ENCODE results near the gene TDRD12. TPM values are rescaled to one million over a fixed set of nuclear protein-coding genes. Genes with fewer than 3 reads are reported as not detected.

TDRD12 gene
- total and polyA plus RNA-seq, 2 donors (not counting 3 experiments of a cell fraction or from before 2014, with no cell fraction given): 0.03 to 0.09 TPM

DNA sequence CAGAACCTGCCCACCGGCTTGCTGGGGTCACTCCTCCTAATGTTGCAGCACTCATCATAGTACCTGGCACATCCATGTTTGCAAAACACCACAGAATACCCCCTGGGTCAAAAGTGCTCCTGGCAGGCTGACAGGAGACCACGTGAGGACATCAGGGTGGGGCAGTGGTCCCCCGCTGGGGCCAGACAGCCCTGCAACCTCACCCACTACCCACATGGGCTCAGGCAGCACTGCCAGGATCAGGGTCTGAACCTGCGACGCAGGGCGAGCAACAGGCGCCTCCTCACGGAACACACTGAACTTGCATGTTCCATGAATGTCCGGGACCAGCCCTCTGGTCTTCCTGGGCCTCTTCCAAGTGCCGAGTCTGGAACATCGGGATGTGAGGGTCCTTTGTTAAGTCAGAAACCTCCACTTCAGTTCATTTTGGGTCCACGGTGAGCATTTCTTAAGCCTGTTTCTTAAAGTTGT, 151.4 kb downstream of the TDRD12 start:
- CTCF ChIA-PET: interaction anchor here (0.7 kb wide), 1 partner anchor 269 kb away, joined by 3 read pairs; no protein-coding TSS in a partner anchor
- no peak overlapping the region for H3K4me2 ChIP-seq (ENCODE audit: insufficient read depth, low read length)
- no peaks in the 10 kb centered on the region for H3K79me2 ChIP-seq (ENCODE audit: control insufficient read depth, insufficient read depth, low read length)
- H3K9ac ChIP-seq (replicated peaks; ENCODE audit: extremely low read depth, insufficient read depth, low read length): no peak overlapping the region
- intact Hi-C loops (cut with micrococcal nuclease): no loop called here
- no peaks in the 10 kb centered on the region for H3K27me3 ChIP-seq (ENCODE audit: control insufficient read depth in 2 of 2, insufficient read depth in 2 of 2, low read length in 2 of 2)
- H3K27ac ChIP-seq (ENCODE audit: insufficient read depth, low read depth, low read length): no peak overlapping the region
- no peak for DNase-seq (ENCODE audit: low read depth, low spot score)
- no peaks in the 10 kb centered on the region for H3K4me1 ChIP-seq (ENCODE audit: control insufficient read depth, extremely low read depth, insufficient read depth, low read length)
- H3K9me3 ChIP-seq (replicated peaks; ENCODE audit: control insufficient read depth, insufficient read depth, low read length): no peaks in the 10 kb centered on the region
- no peak overlapping the region for H3K4me3 ChIP-seq (replicated peaks in 1 of 3; ENCODE audit: insufficient read depth in 1 of 3, low read depth in 1 of 3, low read length in 3 of 3)
- no peak for TF ChIP-seq JUN (IDR thresholded peaks at IDR 0.05; ENCODE audit: borderline replicate concordance, insufficient read depth, insufficient read length, low read depth)
- no peak for TF ChIP-seq FOS (IDR thresholded peaks at IDR 0.05; ENCODE audit: borderline replicate concordance, insufficient read depth, low read length)
- TF ChIP-seq MAX (IDR thresholded peaks at IDR 0.05; ENCODE audit: insufficient read depth, insufficient read length): no peak
- no peak for TF ChIP-seq CTCF (IDR thresholded peaks at IDR 0.05; ENCODE audit: extremely low read depth in 1 of 2, insufficient read depth in 1 of 2, low read depth in 1 of 2, low read length in 2 of 2)
- TF ChIP-seq EZH2 (IDR thresholded peaks at IDR 0.05; ENCODE audit: borderline replicate concordance, low read depth, low read length, severe bottlenecking): no peak
- no peak for TF ChIP-seq POLR2A (IDR thresholded peaks at IDR 0.05; ENCODE audit: low read depth, low read length)
- no peak for TF ChIP-seq POLR2AphosphoS5 (IDR thresholded peaks at IDR 0.05; ENCODE audit: insufficient read depth, low read depth, low read length)
- TF ChIP-seq GATA2 (IDR thresholded peaks at IDR 0.05; ENCODE audit: insufficient read depth, insufficient read length, low read depth, low read length): no peak
- no peak for TF ChIP-seq MYC (IDR thresholded peaks at IDR 0.05; ENCODE audit: low read depth, low read length)
- no peak overlapping the region for H2AFZ ChIP-seq (ENCODE audit: low read depth, low read length)
- FAIRE-seq: no peak
- H4K20me1 ChIP-seq (replicated peaks; ENCODE audit: control insufficient read depth, extremely low read depth, insufficient read depth, low read length): no peaks in the 10 kb centered on the region
- BruUV-seq (replicated peaks): no TSS peak
- POLR2A ChIA-PET: no interaction called here
- H3K36me3 ChIP-seq (ENCODE audit: control insufficient read depth in 2 of 2, extremely low read depth in 1 of 2, insufficient read depth in 2 of 2, low read length in 2 of 2): no peaks in the 10 kb centered on the region
- H3K9me1 ChIP-seq (replicated peaks; ENCODE audit: control insufficient read depth, extremely low read depth, insufficient read depth, low read length): no peaks in the 10 kb centered on the region
- dilution Hi-C loops (cut with MboI; ENCODE audit: extremely low pct_ligation_motif_present, low sequenced_read_pairs): no loop called here
